IPS-NIHi11 (cell line): ENCODE data around the gene NELL1.
A peak's percentile ranks its signal among the peaks of the same experiment; 100 is the strongest.
"Not testable (repeated sequence)": the region's sequence is repeated elsewhere in the genome, so short reads cannot be mapped to it uniquely, and the experiment has no call there.

Experiments
- DNase-seq: peaks from one replicate; pipeline ENCODE4 v3.0.0; 2012; ENCODE audit warnings: mixed read lengths, low spot score

Gene NELL1

GRCh38 chr11:21198498-21198897 lies 529.1 kb downstream of the NELL1 start:
- no peak for DNase-seq

- DNase-seq: no peak
Observed at GRCh38 chr11:21205205-21205604, 535.8 kb downstream of the NELL1 start.

GRCh38 chr11:21225860-21226259 lies 556.5 kb downstream of the NELL1 start:
- DNase-seq: no peak

- DNase-seq: no peak
Observed at GRCh38 chr11:21229224-21229623, 559.8 kb downstream of the NELL1 start.

GRCh38 chr11:21250196-21250595 lies 580.8 kb downstream of the NELL1 start:
- DNase-seq: no peak

GRCh38 chr11:21254055-21254454 lies 584.7 kb downstream of the NELL1 start:
- no peak for DNase-seq

- DNase-seq: no peak
Observed at GRCh38 chr11:21254790-21255189, 585.4 kb downstream of the NELL1 start.

- DNase-seq: no peak
Observed at GRCh38 chr11:21257461-21257860, 588.1 kb downstream of the NELL1 start.

- DNase-seq: no peak
Observed at GRCh38 chr11:21258414-21258813, 589.0 kb downstream of the NELL1 start.

- no peak for DNase-seq
Observed at GRCh38 chr11:21260101-21260500, 590.7 kb downstream of the NELL1 start.

GRCh38 chr11:21262992-21263391 lies 593.6 kb downstream of the NELL1 start:
- no peak for DNase-seq

GRCh38 chr11:21264125-21264524 lies 594.7 kb downstream of the NELL1 start:
- DNase-seq: no peak

GRCh38 chr11:21268036-21268435 lies 598.6 kb downstream of the NELL1 start:
- no peak for DNase-seq

GRCh38 chr11:21272139-21272538 lies 602.8 kb downstream of the NELL1 start:
- not testable (repeated sequence) for DNase-seq

- DNase-seq: no peak
Observed at GRCh38 chr11:21278840-21279239, 609.5 kb downstream of the NELL1 start.

GRCh38 chr11:21285104-21285503 lies 615.7 kb downstream of the NELL1 start:
- DNase-seq: no peak

- DNase-seq: no peak
Observed at GRCh38 chr11:21289686-21290085, 620.3 kb downstream of the NELL1 start.

- DNase-seq: no peak
Observed at GRCh38 chr11:21295508-21295907, 626.1 kb downstream of the NELL1 start.

- DNase-seq: no peak
Observed at GRCh38 chr11:21301981-21302380, 632.6 kb downstream of the NELL1 start.

GRCh38 chr11:21306739-21307358 lies 637.5 kb downstream of the NELL1 start:
- no peak for DNase-seq

- no peak for DNase-seq
Observed at GRCh38 chr11:21307874-21308273, 638.5 kb downstream of the NELL1 start.

GRCh38 chr11:21316591-21316990 lies 647.2 kb downstream of the NELL1 start:
- no peak for DNase-seq

- no peak for DNase-seq
Observed at GRCh38 chr11:21321072-21321471, 651.7 kb downstream of the NELL1 start.

- DNase-seq: no peak
Observed at GRCh38 chr11:21321530-21321929, 652.1 kb downstream of the NELL1 start.

GRCh38 chr11:21323617-21324016 lies 654.2 kb downstream of the NELL1 start:
- peak; percentile 8 for DNase-seq
